HG02571 (cell line): Measurements from ENCODE around the gene FABP2.
"Not testable (repeated sequence)": the region's sequence is repeated elsewhere in the genome, so short reads cannot be mapped to it uniquely, and the experiment has no call there.

Experiments used
- ATAC-seq: cut with Tn5 transposase; IDR thresholded peaks from one replicate; pipeline ENCODE4 v1.9.1; 2021; ENCODE audit warnings: mild to moderate bottlenecking, moderate library complexity; ENCODE audit not compliant: unreplicated experiment

FABP2 gene

GRCh38 chr4:119321921-119322687, at the start of gene FABP2:
Gene FABP2 (minus strand): TSS chr4:119322138. CDS start chr4:119322102, 36 bp downstream.
- ATAC-seq, result no peak

- not testable (repeated sequence) for ATAC-seq
These were observed 49.2 kb upstream of the FABP2 start for GRCh38 chr4:119370951-119371683.

- ATAC-seq, result peak; percentile 94
These were observed 48.5 kb upstream of the FABP2 start for GRCh38 chr4:119370392-119370791.

GRCh38 chr4:119366802-119367201, 44.9 kb upstream of the FABP2 start:
- ATAC-seq, result not testable (repeated sequence)

- ATAC-seq, result not testable (repeated sequence)
These were observed 42.3 kb upstream of the FABP2 start for GRCh38 chr4:119364203-119364602.

GRCh38 chr4:119363372-119363771, 41.4 kb upstream of the FABP2 start:
- not testable (repeated sequence) for ATAC-seq

GRCh38 chr4:119362413-119362812, 40.5 kb upstream of the FABP2 start:
- ATAC-seq, result not testable (repeated sequence)

- ATAC-seq, result not testable (repeated sequence)
These were observed 37.9 kb upstream of the FABP2 start for GRCh38 chr4:119359873-119360272.

GRCh38 chr4:119356796-119357195, 34.9 kb upstream of the FABP2 start:
- ATAC-seq, result not testable (repeated sequence)

- not testable (repeated sequence) for ATAC-seq
These were observed 34.1 kb upstream of the FABP2 start for GRCh38 chr4:119356041-119356440.

GRCh38 chr4:119353364-119353763, 31.4 kb upstream of the FABP2 start:
- not testable (repeated sequence) for ATAC-seq

- ATAC-seq, result not testable (repeated sequence)
These were observed 26.2 kb upstream of the FABP2 start for GRCh38 chr4:119348169-119348568.

- not testable (repeated sequence) for ATAC-seq
These were observed 21.4 kb upstream of the FABP2 start for GRCh38 chr4:119343293-119343692.

- ATAC-seq, result not testable (repeated sequence)
These were observed 18.0 kb upstream of the FABP2 start for GRCh38 chr4:119339895-119340294.

- ATAC-seq, result no peak
These were observed 15.1 kb upstream of the FABP2 start for GRCh38 chr4:119337010-119337409.

- not testable (repeated sequence) for ATAC-seq
These were observed 14.5 kb upstream of the FABP2 start for GRCh38 chr4:119336332-119336979.

- ATAC-seq, result no peak
These were observed 8.1 kb upstream of the FABP2 start for GRCh38 chr4:119329835-119330620.

- no peak for ATAC-seq
These were observed 6.8 kb upstream of the FABP2 start for GRCh38 chr4:119328695-119329094.

- no peak for ATAC-seq
These were observed 3.9 kb downstream of the FABP2 start for GRCh38 chr4:119317990-119318389.

GRCh38 chr4:119315036-119315435, 6.9 kb downstream of the FABP2 start:
- ATAC-seq, result no peak

- peak; percentile 70 for ATAC-seq
These were observed 7.6 kb downstream of the FABP2 start for GRCh38 chr4:119314356-119314755.
